ENCODE measurements around the gene PPA1.

The PPA1 gene

GRCh38 chr10:70271996-70272924 is 39.0 kb upstream of the PPA1 start:
- H3K27ac ChIP-seq = no peak overlapping the region
- TF ChIP-seq CTCF (conservative IDR thresholded peaks at IDR 0.05) (no peak), ZFX (IDR thresholded peaks at IDR 0.05) (no peak)

- H3K27ac ChIP-seq = no peak overlapping the region
Measured at GRCh38 chr10:70270952-70271351, 37.7 kb upstream of the PPA1 start.

GRCh38 chr10:70269741-70270140 is 36.5 kb upstream of the PPA1 start:
- TF ChIP-seq ZFX (IDR thresholded peaks at IDR 0.05) (no peak), CTCF (conservative IDR thresholded peaks at IDR 0.05) (no peak)

More at GRCh38 chr10:70270952-70271351, 37.7 kb upstream of the PPA1 start:
- TF ChIP-seq ZFX (IDR thresholded peaks at IDR 0.05) (no peak), CTCF (conservative IDR thresholded peaks at IDR 0.05) (no peak)

GRCh38 chr10:70268376-70268775 is 35.1 kb upstream of the PPA1 start:
- H3K27ac ChIP-seq = no peak overlapping the region
- TF ChIP-seq CTCF (conservative IDR thresholded peaks at IDR 0.05) (no peak), ZFX (IDR thresholded peaks at IDR 0.05) (no peak)

More at GRCh38 chr10:70269741-70270140, 36.5 kb upstream of the PPA1 start:
- H3K27ac ChIP-seq = no peak overlapping the region

- no peak overlapping the region for H3K27ac ChIP-seq
- no peak for TF ChIP-seq ZFX (IDR thresholded peaks at IDR 0.05)
- peak; percentile 34 for TF ChIP-seq CTCF (conservative IDR thresholded peaks at IDR 0.05)
Measured at GRCh38 chr10:70267161-70267933, 34.1 kb upstream of the PPA1 start.

- no peak overlapping the region for H3K27ac ChIP-seq
- TF ChIP-seq ZFX (IDR thresholded peaks at IDR 0.05) (no peak), CTCF (conservative IDR thresholded peaks at IDR 0.05) (no peak)
Measured at GRCh38 chr10:70266701-70267100, 33.5 kb upstream of the PPA1 start.

GRCh38 chr10:70266056-70266455 is 32.8 kb upstream of the PPA1 start:
- no peak overlapping the region for H3K27ac ChIP-seq
- TF ChIP-seq ZFX (IDR thresholded peaks at IDR 0.05) (no peak), CTCF (conservative IDR thresholded peaks at IDR 0.05) (no peak)

All from C4-2B (cell line).